HT-29 (cell line): ENCODE results near the gene C4BPB. TPM values are rescaled to one million over a fixed set of nuclear protein-coding genes. Genes with fewer than 3 reads are reported as not detected.

ENCODE experiments used
- DNase-seq: peaks from one replicate; pipeline ENCODE4 v3.0.0-alpha.2; 2015; ENCODE audit warnings: low spot score
- total RNA-seq: library from RNA; depleted of rRNA; stranded (reverse); fragments of >200 nt; shearing (Covaris generic); gene quantifications from 2 replicates; pipeline ENCODE4 v1.2.3, GENCODE V29; 2014

C4BPB gene
- total RNA-seq, 1 experiment from 2014 or later: 13.7 TPM

GRCh38 chr1:207084701-207085180, 3.9 kb upstream of the C4BPB start:
- DNase-seq: peak; percentile 94

- no peak for DNase-seq
These were observed 2.8 kb upstream of the C4BPB start for GRCh38 chr1:207085887-207086286.

GRCh38 chr1:207088161-207088560, 499 bp upstream of the C4BPB start:
- DNase-seq: no peak

GRCh38 chr1:207089627-207090355, 1.1 kb downstream of the C4BPB start:
- peak; percentile 12 for DNase-seq

- no peak for DNase-seq
These were observed 2.7 kb downstream of the C4BPB start for GRCh38 chr1:207091200-207091908.

- no peak for DNase-seq
These were observed 5.3 kb downstream of the C4BPB start for GRCh38 chr1:207093944-207094343.

GRCh38 chr1:207097871-207098324, 9.2 kb downstream of the C4BPB start:
- DNase-seq: peak; percentile 47

- DNase-seq: no peak
These were observed 13.1 kb downstream of the C4BPB start for GRCh38 chr1:207101720-207102119.

GRCh38 chr1:207102146-207102545, 13.5 kb downstream of the C4BPB start:
- DNase-seq: no peak

GRCh38 chr1:207102659-207103058, 14.0 kb downstream of the C4BPB start:
- no peak for DNase-seq

GRCh38 chr1:207103892-207104373, 15.3 kb downstream of the C4BPB start, which contains the start of gene C4BPA:
Gene C4BPA (plus strand): TSS chr1:207104233. CDS start chr1:207113026, 8,793 bp downstream.
- DNase-seq: peak; percentile 51

GRCh38 chr1:207109004-207109403, 20.3 kb downstream of the C4BPB start:
- DNase-seq: no peak

- DNase-seq: no peak
These were observed 24.1 kb downstream of the C4BPB start for GRCh38 chr1:207112616-207113296.

GRCh38 chr1:207115269-207115668, 26.6 kb downstream of the C4BPB start:
- no peak for DNase-seq

GRCh38 chr1:207124389-207124788, 35.7 kb downstream of the C4BPB start:
- no peak for DNase-seq

- DNase-seq: no peak
These were observed 39.8 kb downstream of the C4BPB start for GRCh38 chr1:207128336-207128921.

GRCh38 chr1:207129053-207129452, 40.4 kb downstream of the C4BPB start:
- no peak for DNase-seq

GRCh38 chr1:207130252-207131036, 41.8 kb downstream of the C4BPB start:
- DNase-seq: no peak

- no peak for DNase-seq
These were observed 42.5 kb downstream of the C4BPB start for GRCh38 chr1:207131163-207131562.

- DNase-seq: no peak
These were observed 45.9 kb downstream of the C4BPB start for GRCh38 chr1:207134581-207134980.

GRCh38 chr1:207139616-207140015, 51.0 kb downstream of the C4BPB start:
- DNase-seq: no peak
